BE2C (cell line): ENCODE results near the gene RRBP1.

Source experiments
- DNase-seq: peaks from one replicate; pipeline ENCODE4 v3.0.0-alpha.2; 2020
- H3K27me3 ChIP-seq: fragments of 250-450 bp; sonication (Bioruptor Pico); 2 replicates; pipeline ENCODE4 v1.5.1; 2020; ENCODE audit warnings: mild to moderate bottlenecking
- H3K36me3 ChIP-seq: fragments of 250-450 bp; sonication (Bioruptor Pico); 2 replicates; pipeline ENCODE4 v1.5.1; 2020; ENCODE audit warnings: mild to moderate bottlenecking
- H3K4me1 ChIP-seq: fragments of 250-450 bp; sonication (Bioruptor Pico); 2 replicates; pipeline ENCODE4 v1.5.1; 2020
- H3K4me3 ChIP-seq: 2 replicates; pipeline ENCODE4 v1.5.1; 2011; ENCODE audit warnings: low read depth, low read length
- H3K9me3 ChIP-seq: fragments of 250-450 bp; sonication (Bioruptor Pico); 2 replicates; pipeline ENCODE4 v1.5.1; 2020
- TF ChIP-seq, protein P1 (sequence below): IDR thresholded peaks from 2 replicates; pipeline ENCODE4 v1.5.1; 2012; ENCODE audit warnings: mild to moderate bottlenecking, low read depth, low read length

Gene RRBP1

GRCh38 chr20:17626217-17627007, 55.6 kb downstream of the RRBP1 start:
- H3K36me3 ChIP-seq: no peaks in the 10 kb centered on the region
- H3K27me3 ChIP-seq: no peaks in the 10 kb centered on the region
- no peak for DNase-seq
- TF ChIP-seq, protein P1, sequence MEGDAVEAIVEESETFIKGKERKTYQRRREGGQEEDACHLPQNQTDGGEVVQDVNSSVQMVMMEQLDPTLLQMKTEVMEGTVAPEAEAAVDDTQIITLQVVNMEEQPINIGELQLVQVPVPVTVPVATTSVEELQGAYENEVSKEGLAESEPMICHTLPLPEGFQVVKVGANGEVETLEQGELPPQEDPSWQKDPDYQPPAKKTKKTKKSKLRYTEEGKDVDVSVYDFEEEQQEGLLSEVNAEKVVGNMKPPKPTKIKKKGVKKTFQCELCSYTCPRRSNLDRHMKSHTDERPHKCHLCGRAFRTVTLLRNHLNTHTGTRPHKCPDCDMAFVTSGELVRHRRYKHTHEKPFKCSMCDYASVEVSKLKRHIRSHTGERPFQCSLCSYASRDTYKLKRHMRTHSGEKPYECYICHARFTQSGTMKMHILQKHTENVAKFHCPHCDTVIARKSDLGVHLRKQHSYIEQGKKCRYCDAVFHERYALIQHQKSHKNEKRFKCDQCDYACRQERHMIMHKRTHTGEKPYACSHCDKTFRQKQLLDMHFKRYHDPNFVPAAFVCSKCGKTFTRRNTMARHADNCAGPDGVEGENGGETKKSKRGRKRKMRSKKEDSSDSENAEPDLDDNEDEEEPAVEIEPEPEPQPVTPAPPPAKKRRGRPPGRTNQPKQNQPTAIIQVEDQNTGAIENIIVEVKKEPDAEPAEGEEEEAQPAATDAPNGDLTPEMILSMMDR: no peak
- no peaks in the 10 kb centered on the region for H3K9me3 ChIP-seq
- no peak overlapping the region for H3K4me3 ChIP-seq
- H3K4me1 ChIP-seq: 0 out of 2 replicates have a peak, but pooled peaks cover 3% of the 10 kb centered on the region

DNA sequence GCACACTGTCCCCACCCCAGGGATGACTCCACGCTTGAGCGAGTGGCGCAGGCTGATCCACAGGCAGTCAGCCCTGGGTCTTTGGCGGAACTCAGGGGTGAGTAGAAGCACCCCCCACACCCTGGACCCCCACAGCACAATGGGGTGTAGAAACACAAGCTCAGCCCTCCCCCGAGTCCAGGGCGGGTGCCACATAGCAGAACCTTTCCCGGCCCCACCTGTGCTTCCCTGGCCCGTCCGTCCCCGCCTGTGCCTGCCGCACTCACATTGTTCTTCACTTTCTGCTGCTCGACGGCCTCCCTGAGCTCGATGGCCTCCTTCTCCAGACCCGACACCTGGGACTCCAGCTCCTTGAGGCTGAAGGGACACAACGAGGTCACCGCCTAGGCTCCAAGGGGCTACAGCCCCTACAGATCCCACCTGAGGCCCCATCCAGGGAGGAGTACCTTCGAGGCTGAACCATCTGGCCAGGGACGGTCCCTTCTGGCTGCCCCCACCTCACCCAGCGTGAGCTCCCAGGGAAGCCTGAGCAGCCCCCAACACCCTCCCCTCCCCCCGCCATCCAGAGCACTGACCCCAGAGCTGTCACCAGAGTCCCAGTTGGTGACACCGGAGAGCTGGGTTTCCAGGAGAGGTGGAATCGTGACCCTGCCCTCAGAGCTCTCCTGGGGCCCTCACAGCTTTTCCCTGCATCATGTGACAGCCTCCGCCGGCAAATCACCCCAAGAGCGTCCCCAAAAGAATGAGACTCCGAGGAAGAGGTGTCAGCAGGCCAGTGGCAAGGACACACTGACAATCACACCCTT, 56.6 kb downstream of the RRBP1 start:
- H3K4me3 ChIP-seq: no peak overlapping the region
- no peaks in the 10 kb centered on the region for H3K36me3 ChIP-seq
- TF ChIP-seq, protein P1: no peak
- no peaks in the 10 kb centered on the region for H3K27me3 ChIP-seq
- H3K4me1 ChIP-seq: 0 out of 2 replicates have a peak, but pooled peaks cover 3% of the 10 kb centered on the region
- H3K9me3 ChIP-seq: no peaks in the 10 kb centered on the region
- DNase-seq: peak; percentile 7

GRCh38 chr20:17624551-17625245, 57.3 kb downstream of the RRBP1 start:
- no peaks in the 10 kb centered on the region for H3K9me3 ChIP-seq
- no peak overlapping the region for H3K4me3 ChIP-seq
- DNase-seq: peak; percentile 27
- H3K4me1 ChIP-seq: 0 out of 2 replicates have a peak, but pooled peaks cover 3% of the 10 kb centered on the region
- H3K27me3 ChIP-seq: no peaks in the 10 kb centered on the region
- no peaks in the 10 kb centered on the region for H3K36me3 ChIP-seq
- TF ChIP-seq, protein P1: no peak

GRCh38 chr20:17624070-17624469, 58.0 kb downstream of the RRBP1 start:
- no peaks in the 10 kb centered on the region for H3K27me3 ChIP-seq
- H3K36me3 ChIP-seq: no peaks in the 10 kb centered on the region
- no peak for DNase-seq
- H3K4me1 ChIP-seq: 0 out of 2 replicates have a peak, but pooled peaks cover 3% of the 10 kb centered on the region
- H3K4me3 ChIP-seq: no peak overlapping the region
- H3K9me3 ChIP-seq: no peaks in the 10 kb centered on the region
- TF ChIP-seq, protein P1: no peak

DNA sequence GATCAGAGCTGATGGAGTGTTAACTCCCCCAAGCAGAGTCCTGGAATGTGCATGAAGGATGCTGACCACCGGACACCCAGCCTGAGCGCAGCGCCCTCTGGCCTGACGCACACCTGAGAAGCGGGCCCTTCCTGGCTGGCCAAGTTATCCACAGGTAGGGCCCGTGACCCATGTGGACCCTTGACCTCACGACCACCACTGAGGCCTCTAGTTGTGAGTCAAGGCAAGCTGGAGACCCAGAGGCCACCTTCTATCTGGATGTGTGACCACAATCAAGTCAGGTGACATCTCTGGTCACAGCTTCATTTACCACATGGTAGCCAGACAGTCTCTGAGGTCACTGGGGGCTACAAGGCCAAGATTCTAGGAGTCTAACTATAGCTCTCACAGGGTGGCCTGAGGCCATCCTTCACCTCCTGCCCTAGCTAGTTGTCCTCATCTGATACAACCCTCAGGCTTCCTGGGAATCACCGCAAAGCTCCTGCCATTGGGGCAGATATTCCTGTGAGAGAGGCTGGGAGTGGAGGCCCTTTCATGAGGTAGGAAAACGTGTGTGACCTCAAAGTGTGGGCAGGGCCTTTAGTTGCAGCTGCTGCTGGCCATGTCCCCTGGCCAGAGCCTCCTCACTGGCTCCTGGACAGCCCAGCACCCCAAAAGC, 59.1 kb downstream of the RRBP1 start:
- Histone ChIP-seq H3K4me1 (0 out of 2 replicates have a peak, but pooled peaks cover 3% of the 10 kb centered on the region), H3K36me3 (no peaks in the 10 kb centered on the region), H3K9me3 (no peaks in the 10 kb centered on the region), H3K4me3 (no peak overlapping the region), H3K27me3 (no peaks in the 10 kb centered on the region)
- no peak for DNase-seq
- TF ChIP-seq, protein P1: no peak
